Measurements from ENCODE around the gene ITIH3. TPM values are rescaled to one million over a fixed set of nuclear protein-coding genes. Genes with fewer than 3 reads are reported as not detected.

ITIH3 gene
- total RNA-seq, 1 experiment from 2014 or later = 0.67 TPM

DNA sequence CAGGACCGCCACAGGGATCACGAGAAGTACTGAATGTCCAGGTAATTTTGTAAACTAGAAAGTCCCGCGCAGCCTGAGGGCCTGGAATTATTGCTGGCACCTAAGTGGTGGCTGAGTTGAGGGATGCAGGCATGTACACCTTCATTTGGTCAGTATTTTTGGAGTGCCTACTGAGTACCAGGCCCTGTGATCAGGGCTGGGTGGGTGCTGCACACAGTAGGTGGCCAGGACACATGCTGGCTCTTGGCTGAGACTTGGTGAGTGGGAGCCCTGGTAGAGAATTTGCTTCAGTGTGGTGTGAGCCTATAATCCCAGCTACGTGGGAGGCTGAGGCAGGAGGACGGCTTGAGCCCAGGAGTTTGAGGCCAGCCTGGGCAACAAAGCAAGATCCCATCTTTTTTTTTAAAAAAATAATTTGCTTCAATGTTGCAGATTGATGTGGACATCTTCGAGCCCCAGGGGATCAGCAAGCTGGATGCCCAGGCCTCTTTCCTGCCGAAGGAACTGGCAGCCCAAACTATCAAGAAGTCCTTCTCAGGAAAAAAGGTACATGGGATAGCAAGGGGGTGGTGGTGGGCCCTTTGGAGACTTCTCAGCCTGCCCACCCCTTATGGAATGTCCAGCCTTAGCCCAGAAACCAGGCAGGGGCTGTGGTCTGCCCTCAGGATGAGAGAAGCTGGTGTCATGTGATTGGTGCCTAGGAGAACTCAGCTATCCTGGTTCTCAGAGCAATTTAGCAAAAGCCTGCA is 14.6 kb upstream of the ITIH3 start:
- TF ChIP-seq TCF7L2 (IDR thresholded peaks at IDR 0.05; ENCODE audit: low read depth, low read length) = no peak
- TF ChIP-seq, protein P1, sequence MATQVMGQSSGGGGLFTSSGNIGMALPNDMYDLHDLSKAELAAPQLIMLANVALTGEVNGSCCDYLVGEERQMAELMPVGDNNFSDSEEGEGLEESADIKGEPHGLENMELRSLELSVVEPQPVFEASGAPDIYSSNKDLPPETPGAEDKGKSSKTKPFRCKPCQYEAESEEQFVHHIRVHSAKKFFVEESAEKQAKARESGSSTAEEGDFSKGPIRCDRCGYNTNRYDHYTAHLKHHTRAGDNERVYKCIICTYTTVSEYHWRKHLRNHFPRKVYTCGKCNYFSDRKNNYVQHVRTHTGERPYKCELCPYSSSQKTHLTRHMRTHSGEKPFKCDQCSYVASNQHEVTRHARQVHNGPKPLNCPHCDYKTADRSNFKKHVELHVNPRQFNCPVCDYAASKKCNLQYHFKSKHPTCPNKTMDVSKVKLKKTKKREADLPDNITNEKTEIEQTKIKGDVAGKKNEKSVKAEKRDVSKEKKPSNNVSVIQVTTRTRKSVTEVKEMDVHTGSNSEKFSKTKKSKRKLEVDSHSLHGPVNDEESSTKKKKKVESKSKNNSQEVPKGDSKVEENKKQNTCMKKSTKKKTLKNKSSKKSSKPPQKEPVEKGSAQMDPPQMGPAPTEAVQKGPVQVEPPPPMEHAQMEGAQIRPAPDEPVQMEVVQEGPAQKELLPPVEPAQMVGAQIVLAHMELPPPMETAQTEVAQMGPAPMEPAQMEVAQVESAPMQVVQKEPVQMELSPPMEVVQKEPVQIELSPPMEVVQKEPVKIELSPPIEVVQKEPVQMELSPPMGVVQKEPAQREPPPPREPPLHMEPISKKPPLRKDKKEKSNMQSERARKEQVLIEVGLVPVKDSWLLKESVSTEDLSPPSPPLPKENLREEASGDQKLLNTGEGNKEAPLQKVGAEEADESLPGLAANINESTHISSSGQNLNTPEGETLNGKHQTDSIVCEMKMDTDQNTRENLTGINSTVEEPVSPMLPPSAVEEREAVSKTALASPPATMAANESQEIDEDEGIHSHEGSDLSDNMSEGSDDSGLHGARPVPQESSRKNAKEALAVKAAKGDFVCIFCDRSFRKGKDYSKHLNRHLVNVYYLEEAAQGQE (IDR thresholded peaks at IDR 0.05; ENCODE audit: insufficient read depth in 1 of 2, low read depth in 2 of 2, low read length in 1 of 2) = no peak
- TF ChIP-seq, protein P2, sequence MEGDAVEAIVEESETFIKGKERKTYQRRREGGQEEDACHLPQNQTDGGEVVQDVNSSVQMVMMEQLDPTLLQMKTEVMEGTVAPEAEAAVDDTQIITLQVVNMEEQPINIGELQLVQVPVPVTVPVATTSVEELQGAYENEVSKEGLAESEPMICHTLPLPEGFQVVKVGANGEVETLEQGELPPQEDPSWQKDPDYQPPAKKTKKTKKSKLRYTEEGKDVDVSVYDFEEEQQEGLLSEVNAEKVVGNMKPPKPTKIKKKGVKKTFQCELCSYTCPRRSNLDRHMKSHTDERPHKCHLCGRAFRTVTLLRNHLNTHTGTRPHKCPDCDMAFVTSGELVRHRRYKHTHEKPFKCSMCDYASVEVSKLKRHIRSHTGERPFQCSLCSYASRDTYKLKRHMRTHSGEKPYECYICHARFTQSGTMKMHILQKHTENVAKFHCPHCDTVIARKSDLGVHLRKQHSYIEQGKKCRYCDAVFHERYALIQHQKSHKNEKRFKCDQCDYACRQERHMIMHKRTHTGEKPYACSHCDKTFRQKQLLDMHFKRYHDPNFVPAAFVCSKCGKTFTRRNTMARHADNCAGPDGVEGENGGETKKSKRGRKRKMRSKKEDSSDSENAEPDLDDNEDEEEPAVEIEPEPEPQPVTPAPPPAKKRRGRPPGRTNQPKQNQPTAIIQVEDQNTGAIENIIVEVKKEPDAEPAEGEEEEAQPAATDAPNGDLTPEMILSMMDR (IDR thresholded peaks at IDR 0.05) = no peak
- TF ChIP-seq SIN3A (IDR thresholded peaks at IDR 0.05; ENCODE audit: borderline replicate concordance, insufficient read depth, low read depth, low read length) = no peak
- TF ChIP-seq POLR2AphosphoS5 (IDR thresholded peaks at IDR 0.05; ENCODE audit: low read depth, low read length) = no peak
- Histone ChIP-seq H3K27me3 (ENCODE audit: control insufficient read depth, insufficient read depth, low read length) (no peaks in the 10 kb centered on the region; the same call in 1 of the 2 replicates), H3K27ac (ENCODE audit: low read length) (no peak overlapping the region), H3K4me3 (ENCODE audit: low read depth in 2 of 2, low read length in 2 of 2) (no peak overlapping the region), H3K9me3 (ENCODE audit: control insufficient read depth, insufficient read depth, low read depth, low read length) (no peaks in the 10 kb centered on the region), H3K36me3 (ENCODE audit: control insufficient read depth, insufficient read depth, low read length) (no peaks in the 10 kb centered on the region), H3K4me1 (ENCODE audit: control insufficient read depth, insufficient read depth, low read length) (no peaks in the 10 kb centered on the region)
- no peak for DNase-seq (ENCODE audit: low read depth, low spot score)
- ATAC-seq = no peak
- CTCF ChIA-PET = interaction anchor here (0.6 kb wide), 1 partner anchor 18 kb away, joined by 3 read pairs; no protein-coding TSS in a partner anchor
- POLR2A ChIA-PET = no interaction called here
- no TSS peak for BruUV-seq (replicated peaks)
- intact Hi-C loops (cut with micrococcal nuclease; ENCODE audit: unreplicated experiment) (no loop called here), in situ Hi-C loops (cut with HindIII; ENCODE audit: low pct_unique_long_range_greater_than_20kb, low sequenced_read_pairs) (no loop called here)

DNA sequence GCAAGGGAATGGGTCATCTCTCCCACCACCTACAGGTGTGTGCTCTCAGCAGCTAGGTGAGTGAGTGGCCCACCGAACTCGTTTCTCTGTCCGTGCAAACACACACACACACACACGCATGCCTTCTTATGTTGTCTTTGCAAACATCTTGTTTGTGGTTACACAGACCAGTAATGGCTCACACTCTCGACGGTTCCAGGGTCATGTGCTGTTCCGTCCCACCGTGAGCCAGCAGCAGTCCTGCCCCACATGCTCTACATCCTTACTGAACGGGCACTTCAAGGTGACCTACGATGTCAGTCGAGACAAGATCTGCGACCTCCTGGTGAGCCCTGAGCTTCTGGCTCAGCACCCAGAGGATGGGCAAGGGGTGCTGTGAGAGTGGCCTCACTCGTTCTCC is 12.9 kb upstream of the ITIH3 start:
- H3K9me3 ChIP-seq (ENCODE audit: control insufficient read depth, insufficient read depth, low read depth, low read length) = no peaks in the 10 kb centered on the region
- POLR2A ChIA-PET = no interaction called here
- H3K4me3 ChIP-seq (ENCODE audit: low read depth in 2 of 2, low read length in 2 of 2) = no peak overlapping the region
- no peaks in the 10 kb centered on the region for H3K36me3 ChIP-seq (ENCODE audit: control insufficient read depth, insufficient read depth, low read length)
- no peaks in the 10 kb centered on the region for H3K4me1 ChIP-seq (ENCODE audit: control insufficient read depth, insufficient read depth, low read length)
- TF ChIP-seq, protein P1 (IDR thresholded peaks at IDR 0.05; ENCODE audit: insufficient read depth in 1 of 2, low read depth in 2 of 2, low read length in 1 of 2) = no peak
- TF ChIP-seq, protein P2 (IDR thresholded peaks at IDR 0.05) = no peak
- no peak for TF ChIP-seq SIN3A (IDR thresholded peaks at IDR 0.05; ENCODE audit: borderline replicate concordance, insufficient read depth, low read depth, low read length)
- TF ChIP-seq POLR2AphosphoS5 (IDR thresholded peaks at IDR 0.05; ENCODE audit: low read depth, low read length) = no peak
- TF ChIP-seq TCF7L2 (IDR thresholded peaks at IDR 0.05; ENCODE audit: low read depth, low read length) = no peak
- in situ Hi-C loops (cut with HindIII; ENCODE audit: low pct_unique_long_range_greater_than_20kb, low sequenced_read_pairs) = no loop called here
- CTCF ChIA-PET = no interaction called here
- BruUV-seq (replicated peaks) = no TSS peak
- ATAC-seq = no peak
- intact Hi-C loops (cut with micrococcal nuclease; ENCODE audit: unreplicated experiment) = no loop called here
- H3K27ac ChIP-seq (ENCODE audit: low read length) = no peak overlapping the region
- H3K27me3 ChIP-seq (ENCODE audit: control insufficient read depth, insufficient read depth, low read length) = no peaks in the 10 kb centered on the region; the same call in 1 of the 2 replicates
- DNase-seq (ENCODE audit: low read depth, low spot score) = no peak
